PC-9 (cell line): ENCODE measurements around the gene TEDC1.

Source experiments
- CTCF ChIP-seq: fragments of 200-600 bp; sonication (generic); conservative IDR thresholded peaks from 2 replicates; pipeline ENCODE4 v1.6.1; 2017; ENCODE audit warnings: mixed run types, antibody characterized with exemption, mild to moderate bottlenecking, moderate library complexity
- EZH2 ChIP-seq: fragments of 200-600 bp; sonication (generic); IDR thresholded peaks from 2 replicates; pipeline ENCODE4 v1.8.0; 2017; ENCODE audit warnings: antibody characterized with exemption, low read depth

DNA sequence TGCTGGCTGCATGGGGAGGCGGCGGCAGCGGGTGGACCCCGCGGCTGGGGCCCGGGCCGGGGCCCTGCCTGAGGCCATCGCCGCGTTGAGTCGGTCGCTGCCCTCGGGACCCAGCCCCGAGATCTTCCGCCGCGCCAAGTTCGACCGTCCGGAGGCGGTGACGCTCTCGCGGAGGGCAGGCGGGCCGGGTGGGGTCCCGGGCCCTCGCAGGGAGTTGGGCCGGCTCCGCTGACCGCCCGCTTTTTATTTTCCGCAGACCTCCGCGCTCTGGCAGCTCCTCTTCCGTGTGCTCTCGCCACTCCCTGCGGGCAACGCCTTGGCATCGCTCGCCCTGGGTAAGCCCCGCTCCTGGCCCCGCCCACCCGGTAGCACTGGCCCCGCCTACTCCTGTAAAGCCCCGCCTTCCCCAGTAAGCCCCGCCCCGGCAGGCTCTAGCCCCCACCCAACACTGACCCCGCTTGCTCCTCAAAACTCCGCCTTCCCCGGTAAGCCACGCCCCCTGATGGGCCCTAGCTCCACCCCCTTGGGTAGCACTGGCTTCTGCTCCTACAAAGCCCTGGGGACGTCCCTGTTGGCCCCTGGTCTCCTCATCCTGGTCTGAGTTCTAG, 424 bp downstream of the TEDC1 start:
- no peak for TF ChIP-seq CTCF
- TF ChIP-seq EZH2: no peak
